Renal cortex interstitium (tissue), 11 donors: ENCODE measurements around the gene OGN. TPM values are rescaled to one million over a fixed set of nuclear protein-coding genes. Genes with fewer than 3 reads are reported as not detected.

Experiments
- DNase-seq, 11 donors: peaks; one replicate each; pipeline ENCODE4 v3.0.0-alpha.2; 2013; ENCODE audit warnings: low read depth in 9 of 11, low spot score in 4 of 11; ENCODE audit errors: extremely low read depth in 1 of 11
- polyA plus RNA-seq, 3 donors: library from polyadenylated mRNA; unstranded; fragments of 120-200 nt; gene quantifications; one replicate each; pipeline ENCODE4 v1.2.1, GENCODE V29; 2013; ENCODE audit not compliant: insufficient read length in 3 of 3

OGN gene
- polyA plus RNA-seq, 3 donors, result 42.9 to 75.8 (median 49.0) TPM

DNA sequence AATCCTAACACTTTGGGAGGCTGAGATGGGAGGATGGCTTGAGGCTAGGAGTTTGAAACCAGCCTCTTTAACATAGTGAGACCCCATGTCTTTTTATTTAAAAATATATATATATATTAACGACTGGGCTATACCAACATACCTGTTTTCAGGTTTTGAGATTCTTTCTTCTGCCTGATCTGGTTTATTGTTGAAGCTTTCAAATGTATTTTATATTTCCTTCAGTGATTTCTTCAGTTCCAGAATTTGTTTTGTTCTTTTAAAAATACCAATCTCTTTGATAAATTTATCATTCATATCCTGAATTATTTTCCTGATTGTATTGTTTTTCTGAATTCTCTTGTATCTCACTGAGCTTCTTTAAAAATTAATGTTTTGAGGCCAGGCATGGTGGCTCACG, 31.2 kb downstream of the OGN start:
- no peak for DNase-seq

- no peak for DNase-seq
Measured at GRCh38 chr9:92369075-92369474, 35.3 kb downstream of the OGN start.

DNA sequence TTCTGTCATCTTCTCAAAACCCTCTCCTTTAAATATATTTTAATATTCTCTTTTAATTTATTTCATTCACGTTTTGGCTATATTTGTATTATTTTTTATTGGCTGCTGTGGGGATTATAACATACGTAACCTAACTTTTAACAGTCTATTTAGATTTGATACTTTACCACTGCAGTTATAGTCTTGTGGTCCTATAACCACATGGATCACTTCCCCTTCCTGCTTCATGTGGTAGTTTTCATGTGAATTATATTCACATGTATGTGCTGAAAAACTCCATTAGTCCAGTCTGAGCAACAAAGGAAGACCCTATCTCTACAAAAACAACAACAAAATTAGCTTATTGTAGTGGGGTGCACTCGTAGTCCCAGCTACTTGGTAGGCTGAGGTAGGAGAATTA, 44.3 kb downstream of the OGN start:
- DNase-seq, result no peak

- DNase-seq, result no peak
Measured at GRCh38 chr9:92359394-92359995, 44.9 kb downstream of the OGN start.

- no peak for DNase-seq
Measured at GRCh38 chr9:92353051-92353450, 51.3 kb downstream of the OGN start.

DNA sequence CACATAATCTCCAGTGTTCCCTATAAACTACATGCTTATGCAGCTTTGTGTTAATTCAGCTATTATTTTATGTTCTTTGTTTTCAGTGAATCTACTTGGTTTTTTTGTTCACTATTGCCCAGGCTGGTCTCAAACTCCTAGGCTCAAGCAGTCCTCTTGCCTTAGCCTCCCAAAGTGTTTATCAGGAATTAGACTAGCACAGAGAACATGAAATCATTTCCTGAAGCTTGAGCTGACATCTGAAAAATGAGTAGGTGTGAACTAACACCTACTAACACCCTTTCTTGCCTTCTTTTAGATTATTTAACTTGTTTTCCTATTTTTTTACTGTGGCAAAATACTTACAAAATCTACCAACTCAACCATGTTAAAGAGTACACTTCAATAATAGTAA, 53.6 kb downstream of the OGN start:
- no peak for DNase-seq

GRCh38 chr9:92349771-92350739, 54.3 kb downstream of the OGN start:
- peak in 6 of 11 donors; percentile 20 to 52 (median 41) for DNase-seq

- no peak for DNase-seq
Measured at GRCh38 chr9:92345582-92345981, 58.8 kb downstream of the OGN start.

GRCh38 chr9:92342825-92343488, 61.4 kb downstream of the OGN start:
- DNase-seq, result no peak

DNA sequence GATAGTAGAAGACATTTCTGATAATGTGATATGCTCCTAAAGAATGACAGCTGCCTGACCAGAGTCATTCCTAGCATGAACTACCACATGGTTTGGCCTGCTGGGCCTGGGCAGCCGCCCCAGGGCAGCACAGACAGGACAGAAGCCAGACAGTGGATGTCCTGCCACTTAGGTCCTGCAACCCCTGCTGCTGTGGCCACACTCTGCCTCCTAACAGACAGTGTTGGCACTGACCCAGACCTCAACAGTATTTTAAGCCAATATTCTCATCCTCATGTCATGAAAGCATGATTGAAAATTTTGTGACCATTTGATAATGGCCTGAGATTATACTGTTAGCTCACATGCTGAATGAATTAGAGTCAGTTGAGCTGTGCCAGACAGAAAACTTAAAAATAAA, 62.8 kb downstream of the OGN start:
- DNase-seq, result no peak

DNA sequence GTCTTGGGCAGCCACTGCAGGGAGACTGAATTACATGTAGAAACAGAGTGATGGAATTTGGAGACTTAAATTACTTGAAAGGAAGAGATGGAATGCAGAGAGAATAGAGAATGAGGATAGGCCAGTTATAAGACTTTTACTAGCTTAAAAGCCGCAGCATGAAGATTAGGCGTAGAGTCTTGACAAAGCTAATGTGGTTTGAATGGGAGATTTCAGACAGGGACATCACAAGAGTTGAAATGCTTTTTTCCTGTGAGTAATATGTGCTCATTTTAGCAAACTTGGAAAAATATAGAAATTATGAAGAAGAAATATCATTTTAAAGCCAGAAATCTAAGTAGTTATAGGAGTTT, 71.1 kb downstream of the OGN start:
- DNase-seq, result no peak

Other genes starting within 250 kb of the OGN start
- gene IARS1, start 110.9 kb downstream of the OGN start, polyA plus RNA-seq, result 100 to 1,000 TPM in 2 of 3 donors, 10 to 100 TPM in 1; 98.6 to 116 (median 115) TPM
- 10 to 100 TPM; 41.8 to 61.8 (median 48.8) TPM for gene NOL8, start 79.2 kb downstream of the OGN start, polyA plus RNA-seq
- 1 to 10 TPM; 5.5 to 8.3 (median 7.6) TPM for gene CENPP, start 78.6 kb downstream of the OGN start, polyA plus RNA-seq
- 1 to 10 TPM in 2 of 3 donors, under 1 TPM in 1; 0.86 to 2.8 (median 1.8) TPM for gene OMD, start 19.9 kb upstream of the OGN start, polyA plus RNA-seq
- 10 to 100 TPM; 13.9 to 18.0 (median 14.1) TPM for gene ASPN, start 77.9 kb upstream of the OGN start, polyA plus RNA-seq
- gene ECM2, start 131.4 kb upstream of the OGN start, polyA plus RNA-seq, result 10 to 100 TPM; 13.0 to 18.3 (median 14.1) TPM